Hematopoietic multipotent progenitor cell treated with erythropoietin and hydrocortisone succinate and interleukin-3 and kit ligand, for 6 days (in vitro differentiated cells): ENCODE results near the gene HS3ST3A1.

Experiments
- DNase-seq: peaks from one replicate; pipeline ENCODE4 v3.0.0-alpha.2; 2015

Gene HS3ST3A1

GRCh38 chr17:13484020-13484419, 117.7 kb downstream of the HS3ST3A1 start:
- DNase-seq, result no peak

- DNase-seq, result no peak
Measured at GRCh38 chr17:13480877-13481276, 120.9 kb downstream of the HS3ST3A1 start.

GRCh38 chr17:13478326-13478830, 123.4 kb downstream of the HS3ST3A1 start:
- no peak for DNase-seq

GRCh38 chr17:13477180-13477611, 124.5 kb downstream of the HS3ST3A1 start:
- DNase-seq, result no peak

GRCh38 chr17:13476720-13477119, 125.0 kb downstream of the HS3ST3A1 start:
- no peak for DNase-seq

GRCh38 chr17:13475574-13476223, 126.0 kb downstream of the HS3ST3A1 start:
- peak; percentile 63 for DNase-seq

GRCh38 chr17:13474073-13474800, 127.5 kb downstream of the HS3ST3A1 start:
- no peak for DNase-seq

GRCh38 chr17:13465678-13466077, 136.1 kb downstream of the HS3ST3A1 start:
- DNase-seq, result no peak

- DNase-seq, result no peak
Measured at GRCh38 chr17:13462673-13463124, 139.0 kb downstream of the HS3ST3A1 start.

- DNase-seq, result no peak
Measured at GRCh38 chr17:13462146-13462545, 139.6 kb downstream of the HS3ST3A1 start.

GRCh38 chr17:13460261-13461000, 141.3 kb downstream of the HS3ST3A1 start:
- no peak for DNase-seq

- DNase-seq, result no peak
Measured at GRCh38 chr17:13457783-13458182, 143.9 kb downstream of the HS3ST3A1 start.
